Heart right ventricle (tissue), 16 donors: ENCODE results near the gene NEIL3. TPM values are rescaled to one million over a fixed set of nuclear protein-coding genes. Genes with fewer than 3 reads are reported as not detected.

Source experiments
- ATAC-seq, 8 donors: fragments of 200-7000 bp; cut with Tn5 transposase; one replicate each; pipeline ENCODE4 v1.9.1; 2020; ENCODE audit warnings: mild to moderate bottlenecking in 8 of 8, moderate library complexity in 8 of 8, moderate number of reproducible peaks in 1 of 8
- DNase-seq, 2 donors: peaks; one replicate each; pipeline ENCODE4 v3.0.0-alpha.2; 2020
- H3K27ac ChIP-seq, 10 donors: fragments of 200-600 bp; sonication (generic) in 2 of 10; one replicate each; pipeline versions ENCODE4 v1.5.0 to v1.8.0; 2020 to 2022; ENCODE audit warnings: mild to moderate bottlenecking in 3 of 10
- H3K27me3 ChIP-seq, 7 donors: fragments of 200-600 bp; one replicate each; pipeline ENCODE4 v1.8.0; 2021 to 2022; ENCODE audit warnings: mild to moderate bottlenecking in 2 of 7
- H3K36me3 ChIP-seq, 9 donors: fragments of 200-600 bp; sonication (generic) in 1 of 9; one replicate each; pipeline versions ENCODE4 v1.5.0 to v1.8.0; 2020 to 2022; ENCODE audit warnings: mild to moderate bottlenecking in 2 of 9
- H3K4me1 ChIP-seq, 9 donors: fragments of 200-600 bp; sonication (generic) in 1 of 9; one replicate each; pipeline versions ENCODE4 v1.5.0 to v1.8.0; 2020 to 2022; ENCODE audit warnings: mild to moderate bottlenecking in 4 of 9
- H3K4me3 ChIP-seq, 10 donors: fragments of 200-600 bp; sonication (generic) in 2 of 10; one replicate each; pipeline versions ENCODE4 v1.5.0 to v1.8.0; 2020 to 2022; ENCODE audit warnings: mild to moderate bottlenecking in 7 of 10, moderate library complexity in 2 of 10
- H3K9me3 ChIP-seq, 11 donors: fragments of 200-600 bp in 10 of 11; sonication (generic) in 2 of 11; one replicate each; pipeline versions ENCODE4 v1.5.0 to v1.8.0; 2013 to 2022; ENCODE audit warnings: mild to moderate bottlenecking in 2 of 11, control low read depth in 1 of 11, moderate library complexity in 1 of 11
- CTCF ChIP-seq, 9 donors: fragments of 200-600 bp; sonication (generic) in 2 of 9; IDR thresholded peaks; one replicate each; pipeline versions ENCODE4 v1.5.0 to v1.8.0; 2021 to 2022; ENCODE audit warnings: antibody characterized with exemption in 9 of 9, mild to moderate bottlenecking in 5 of 9, moderate library complexity in 1 of 9
- WGBS, 2 donors: extraction: QIAGEN DNeasy Blood & Tissue Kit; methylation state at CpG; one replicate each; pipeline ENCODE4 v1.1.7; 2013; ENCODE audit warnings: inconsistent platforms in 1 of 2; 5-methylcytosine and 5-hydroxymethylcytosine counted together
- intact Hi-C, 10 donors: fragments of 100-400 bp; cut with DNase I; formaldehyde crosslinking; loops; one replicate each; pipeline versions ENCODE4 v1.11.1 to v1.14.2; 2022
- polyA plus RNA-seq, 2 donors: library from polyadenylated mRNA; stranded (reverse); fragments of 200-250 nt; gene quantifications; one replicate each; pipeline ENCODE4 v1.2.3, GENCODE V29; 2013
- total RNA-seq, 10 donors: library from RNA; stranded (reverse); fragmentation: NEBNext Ultra II Directional in 3 of 10; extraction: Animal tissue kit (Norgen Biotek cat#: 25700) in 3 of 10; gene quantifications; one replicate each; pipeline versions ENCODE4 v1.2.1 to v1.2.4, GENCODE V29; 2021 to 2023
- donor health status: Arrhythmogenic right ventricular cardiomyopathy.
- donor health status: ischemic (EF 13 %, LVEDD 7.1; RV severe dilation, severe dysfunction).
- donor health status: healthy with polysubstance abuse.
- donor health status: DM: no; HTN: yes; CAD: no.
- donor health status: DM: no; HTN: no; CAD: no.
- donor health status: ischemic (EF 25% LVEDD 6.9; RV normal size, moderate dysfunction).
- donor health status: ischemic (EF 25% LVEDD 5.7; RV mildly dilated, moderate dysfunction).
- donor health status: healthy.
- donor health status: DM: yes; HTN: yes; CAD: no.
- donor health status: Ischemic cardiomyopathy.
- donor health status: ischemic (EF 35%, LVEDD 5.7; RV mildly dilated, moderate dysfunction).
- donor health status: nonischemic (EF 11% LVEDD 7.7; RV severe dilation, severe dysfunction).
- donor health status: DM: yes; HTN: yes; CAD: no.
- donor health status: PGD.
- donor health status: ischemic (EF 29% LVEDD 5.4; RV normal size, mild dysfunction).
- donor health status: nonischemic (EF 23%, LVEDD 6.1; RV moderate dilation, normal function).

Gene NEIL3
- total and polyA plus RNA-seq, 12 donors: 0.03 to 0.88 (median 0.36) TPM; not detected in 5

DNA sequence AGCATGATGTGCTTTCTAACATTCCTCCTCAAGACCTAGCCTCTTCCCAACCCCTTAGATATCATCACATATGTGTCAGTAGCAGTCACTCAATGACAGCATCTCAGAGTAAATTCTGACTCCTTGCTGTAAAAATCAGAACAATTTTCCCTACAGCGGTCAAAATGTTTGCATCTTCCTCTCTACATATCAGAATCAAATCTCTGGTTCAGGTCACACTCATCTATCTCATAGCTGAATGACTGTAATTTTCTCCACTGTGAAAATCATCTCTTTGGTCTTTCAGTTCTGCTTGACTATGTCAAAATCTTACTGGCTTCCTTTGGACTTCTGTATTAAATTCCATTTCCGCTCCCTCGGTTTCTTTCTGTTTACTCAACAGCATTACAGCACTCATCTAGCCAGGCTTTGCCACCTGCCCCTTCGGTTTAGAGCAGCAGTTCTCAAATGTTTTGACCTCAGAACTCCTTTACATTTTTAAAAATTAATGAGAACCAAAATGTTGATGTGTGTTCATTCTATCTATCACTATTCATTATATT, 75.3 kb downstream of the NEIL3 start:
- ATAC-seq (no peak), DNase-seq (no peak)
- Histone ChIP-seq H3K4me3 (no peak overlapping the region), H3K27ac (no peak overlapping the region), H3K36me3 (no peaks in the 10 kb centered on the region), H3K4me1 (peaks cover 0 to 4% (median 0%) of the 10 kb centered on the region in 9 donors), H3K27me3 (peaks cover 0 to 3% (median 0%) of the 10 kb centered on the region in 7 donors), H3K9me3 (no peaks in the 10 kb centered on the region)
- intact Hi-C loops: no loop called here
- WGBS, 2 donors: 79 to 81% methylated on average over 4 of the region's 4 CpGs
- TF ChIP-seq CTCF (IDR thresholded peaks at IDR 0.05): no peak

GRCh38 chr4:177385576-177386277, 76.1 kb downstream of the NEIL3 start:
- no peak overlapping the region for H3K4me3 ChIP-seq
- no peaks in the 10 kb centered on the region for H3K36me3 ChIP-seq
- H3K27ac ChIP-seq: no peak overlapping the region
- peaks cover 0 to 3% (median 0%) of the 10 kb centered on the region in 7 donors for H3K27me3 ChIP-seq
- intact Hi-C loops: no loop called here
- 42 to 43% methylated on average over 2 of the region's 2 CpGs for WGBS, 2 donors
- TF ChIP-seq CTCF (IDR thresholded peaks at IDR 0.05): no peak
- ATAC-seq (no peak), DNase-seq (no peak)
- no peaks in the 10 kb centered on the region for H3K9me3 ChIP-seq
- H3K4me1 ChIP-seq: peaks cover 0 to 4% (median 0%) of the 10 kb centered on the region in 9 donors

GRCh38 chr4:177386278-177386815, 76.7 kb downstream of the NEIL3 start:
- Histone ChIP-seq H3K27me3 (peaks cover 0 to 3% (median 0%) of the 10 kb centered on the region in 7 donors), H3K9me3 (no peaks in the 10 kb centered on the region), H3K27ac (no peak overlapping the region), H3K36me3 (no peaks in the 10 kb centered on the region), H3K4me3 (no peak overlapping the region), H3K4me1 (peaks cover 0 to 4% (median 0%) of the 10 kb centered on the region in 9 donors)
- intact Hi-C loops: no loop called here
- WGBS, 2 donors: 43 to 60% methylated on average over 5 of the region's 5 CpGs
- TF ChIP-seq CTCF (IDR thresholded peaks at IDR 0.05): no peak
- DNase-seq (no peak), ATAC-seq (no peak)

DNA sequence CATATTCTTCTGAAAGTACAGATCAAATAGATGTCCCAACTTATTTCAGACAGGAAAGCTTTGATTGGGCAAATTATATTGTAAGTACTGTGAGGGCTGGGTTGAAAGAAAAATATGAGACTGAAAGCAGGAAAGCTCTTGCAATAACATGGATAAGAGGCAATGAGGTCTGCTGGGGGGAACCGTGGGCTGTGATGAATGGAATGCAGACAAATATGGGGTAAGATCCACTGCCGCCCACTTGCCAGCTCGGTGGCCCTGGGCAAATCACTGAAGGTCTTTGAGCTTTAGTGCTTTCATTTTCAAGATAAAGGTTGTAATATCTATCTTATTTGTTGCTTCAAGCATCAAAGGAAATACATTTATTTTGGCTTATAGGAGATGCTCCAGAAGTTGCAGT, 81.6 kb downstream of the NEIL3 start:
- H3K9me3 ChIP-seq: no peaks in the 10 kb centered on the region
- no peaks in the 10 kb centered on the region for H3K36me3 ChIP-seq
- intact Hi-C loops: no loop called here
- peaks cover 0 to 8% (median 0%) of the 10 kb centered on the region in 7 donors for H3K27me3 ChIP-seq
- H3K4me1 ChIP-seq: peaks cover 0 to 2% (median 0%) of the 10 kb centered on the region in 9 donors
- ATAC-seq: no peak
- no peak for TF ChIP-seq CTCF (IDR thresholded peaks at IDR 0.05)
- no peak overlapping the region for H3K4me3 ChIP-seq
- WGBS, 2 donors: 52 to 65% methylated on average over 3 of the region's 3 CpGs
- no peak overlapping the region for H3K27ac ChIP-seq
- DNase-seq: no peak
